ENCODE data around the gene ZAR1. TPM values are rescaled to one million over a fixed set of nuclear protein-coding genes. Genes with fewer than 3 reads are reported as not detected.

ZAR1 gene
- total RNA-seq, 4 donors from 2014 or later = not detected

GRCh38 chr4:48481581-48481980 is 8.5 kb upstream of the ZAR1 start:
- TF ChIP-seq, protein P1, sequence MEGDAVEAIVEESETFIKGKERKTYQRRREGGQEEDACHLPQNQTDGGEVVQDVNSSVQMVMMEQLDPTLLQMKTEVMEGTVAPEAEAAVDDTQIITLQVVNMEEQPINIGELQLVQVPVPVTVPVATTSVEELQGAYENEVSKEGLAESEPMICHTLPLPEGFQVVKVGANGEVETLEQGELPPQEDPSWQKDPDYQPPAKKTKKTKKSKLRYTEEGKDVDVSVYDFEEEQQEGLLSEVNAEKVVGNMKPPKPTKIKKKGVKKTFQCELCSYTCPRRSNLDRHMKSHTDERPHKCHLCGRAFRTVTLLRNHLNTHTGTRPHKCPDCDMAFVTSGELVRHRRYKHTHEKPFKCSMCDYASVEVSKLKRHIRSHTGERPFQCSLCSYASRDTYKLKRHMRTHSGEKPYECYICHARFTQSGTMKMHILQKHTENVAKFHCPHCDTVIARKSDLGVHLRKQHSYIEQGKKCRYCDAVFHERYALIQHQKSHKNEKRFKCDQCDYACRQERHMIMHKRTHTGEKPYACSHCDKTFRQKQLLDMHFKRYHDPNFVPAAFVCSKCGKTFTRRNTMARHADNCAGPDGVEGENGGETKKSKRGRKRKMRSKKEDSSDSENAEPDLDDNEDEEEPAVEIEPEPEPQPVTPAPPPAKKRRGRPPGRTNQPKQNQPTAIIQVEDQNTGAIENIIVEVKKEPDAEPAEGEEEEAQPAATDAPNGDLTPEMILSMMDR (IDR thresholded peaks at IDR 0.05; ENCODE audit: low read depth) = no peak

DNA sequence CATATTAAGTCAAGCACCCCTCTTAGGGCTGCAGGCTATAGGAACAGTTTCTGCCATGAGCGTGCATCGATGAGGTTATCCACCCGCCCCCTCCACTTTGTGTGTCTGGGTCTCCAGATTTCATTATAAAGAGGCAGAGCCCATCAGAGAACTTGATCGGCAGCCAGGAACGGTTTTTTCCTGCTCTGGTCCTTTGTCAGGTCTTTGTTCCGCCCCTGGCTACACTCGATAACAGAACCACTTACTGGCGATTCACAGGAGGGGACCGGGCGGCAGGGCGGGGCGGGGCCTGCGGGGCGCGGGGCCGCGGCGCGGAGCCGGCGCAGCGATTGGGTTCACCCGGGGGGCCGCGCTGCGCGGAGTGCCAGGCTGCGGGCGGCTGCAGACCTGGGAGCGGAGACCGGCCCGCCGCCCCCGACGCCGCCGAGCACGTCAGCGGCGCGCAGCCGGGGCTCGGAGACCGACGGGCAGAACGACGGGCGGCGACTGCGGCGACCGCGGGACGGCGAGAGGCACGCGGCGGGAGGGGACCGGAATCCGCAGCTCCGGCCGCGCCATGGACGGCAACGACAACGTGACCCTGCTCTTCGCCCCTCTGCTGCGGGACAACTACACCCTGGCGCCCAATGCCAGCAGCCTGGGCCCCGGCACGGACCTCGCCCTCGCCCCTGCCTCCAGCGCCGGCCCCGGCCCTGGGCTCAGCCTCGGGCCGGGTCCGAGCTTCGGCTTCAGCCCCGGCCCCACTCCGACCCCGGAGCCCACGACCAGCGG is 6.9 kb upstream of the ZAR1 start, which contains the start of gene SLC10A4:
Gene SLC10A4 (plus strand): TSS at position 338 of the 771 bp plus-strand sequence. CDS start 219 bp downstream, at position 557.
- TF ChIP-seq, protein P1 (IDR thresholded peaks at IDR 0.05; ENCODE audit: low read depth) = no peak

GRCh38 chr4:48483777-48484493 is 6.1 kb upstream of the ZAR1 start:
- TF ChIP-seq, protein P1 (IDR thresholded peaks at IDR 0.05; ENCODE audit: low read depth) = no peak

GRCh38 chr4:48484494-48485168 is 5.4 kb upstream of the ZAR1 start:
- TF ChIP-seq, protein P1 (IDR thresholded peaks at IDR 0.05; ENCODE audit: low read depth) = no peak

DNA sequence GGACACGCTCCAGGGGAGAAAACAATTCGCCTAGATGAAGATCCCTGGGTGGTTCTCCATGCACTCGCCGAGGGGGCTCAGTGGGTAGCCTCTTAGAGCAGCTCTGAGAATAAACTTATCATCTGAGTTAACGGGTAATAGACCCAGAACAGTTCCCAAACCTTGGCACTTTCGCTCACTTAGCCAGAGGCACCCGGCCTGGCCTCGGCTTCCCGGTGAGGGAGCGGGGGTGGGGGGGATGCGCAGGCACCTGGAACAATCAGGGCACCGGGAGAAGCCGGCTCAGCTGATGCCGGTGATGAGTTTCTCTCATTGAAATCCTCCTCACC is 405 bp upstream of the ZAR1 start:
- TF ChIP-seq, protein P1 (IDR thresholded peaks at IDR 0.05; ENCODE audit: low read depth) = no peak

DNA sequence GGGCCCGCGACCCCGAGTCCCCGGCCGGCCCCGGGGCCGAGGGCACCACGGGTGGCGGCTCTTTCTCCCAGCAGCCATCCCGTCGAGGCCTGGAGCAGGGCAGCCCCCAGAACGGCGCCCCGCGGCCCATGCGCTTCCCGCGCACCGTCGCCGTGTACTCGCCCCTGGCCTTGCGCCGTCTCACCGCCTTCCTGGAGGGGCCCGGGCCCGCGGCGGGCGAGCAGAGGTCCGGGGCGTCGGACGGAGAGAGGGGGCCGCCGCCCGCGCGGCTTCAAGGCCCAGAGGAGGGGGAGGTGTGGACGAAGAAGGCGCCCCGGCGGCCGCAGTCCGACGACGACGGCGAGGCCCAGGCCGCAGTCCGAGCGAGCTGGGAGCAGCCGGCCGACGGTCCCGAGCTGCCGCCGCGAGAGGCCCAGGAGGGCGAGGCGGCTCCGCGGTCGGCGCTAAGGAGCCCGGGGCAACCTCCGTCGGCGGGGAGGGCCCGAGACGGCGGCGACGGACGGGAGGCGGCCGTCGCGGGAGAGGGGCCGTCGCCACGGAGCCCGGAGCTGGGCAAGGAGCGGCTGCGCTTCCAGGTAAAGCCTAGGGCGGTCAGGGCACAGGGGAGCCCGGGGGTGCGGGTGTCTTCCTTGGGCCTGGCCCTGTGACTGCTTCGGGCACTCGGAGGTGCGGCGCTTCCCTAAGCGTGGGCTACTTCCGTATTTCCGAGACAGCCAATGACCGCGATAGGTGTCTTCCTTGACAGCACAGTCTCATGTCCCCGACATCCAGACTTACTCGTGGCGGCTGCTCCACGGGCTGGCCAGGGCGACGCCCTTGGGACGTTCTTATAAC is 845 bp downstream of the ZAR1 start:
- TF ChIP-seq, protein P1 (IDR thresholded peaks at IDR 0.05; ENCODE audit: low read depth) = no peak
